Measurements from ENCODE around the gene SELENBP1.
"Not testable (repeated sequence)": the region's sequence is repeated elsewhere in the genome, so short reads cannot be mapped to it uniquely, and the experiment has no call there.

The SELENBP1 gene

GRCh38 chr1:151377150-151377884 lies 4.8 kb upstream of the SELENBP1 start:
- DNase-seq: no peak

GRCh38 chr1:151373196-151373595 lies 691 bp upstream of the SELENBP1 start:
- no peak for DNase-seq

- peak; percentile 70 for DNase-seq
Measured at GRCh38 chr1:151371370-151372057, 991 bp downstream of the SELENBP1 start.

- no peak for DNase-seq
Measured at GRCh38 chr1:151370211-151370911, 2.1 kb downstream of the SELENBP1 start.

GRCh38 chr1:151369621-151370048 lies 2.9 kb downstream of the SELENBP1 start:
- DNase-seq: no peak

GRCh38 chr1:151369302-151369610 lies 3.2 kb downstream of the SELENBP1 start:
- DNase-seq: no peak

- no peak for DNase-seq
Measured at GRCh38 chr1:151368393-151369301, 3.9 kb downstream of the SELENBP1 start.

GRCh38 chr1:151367658-151368392 lies 4.7 kb downstream of the SELENBP1 start:
- no peak for DNase-seq

- no peak for DNase-seq
Measured at GRCh38 chr1:151364996-151365395, 7.5 kb downstream of the SELENBP1 start.

GRCh38 chr1:151362308-151363155 lies 10.0 kb downstream of the SELENBP1 start:
- no peak for DNase-seq

- DNase-seq: no peak
Measured at GRCh38 chr1:151361883-151362282, 10.6 kb downstream of the SELENBP1 start.

- DNase-seq: no peak
Measured at GRCh38 chr1:151356696-151357095, 15.8 kb downstream of the SELENBP1 start.

GRCh38 chr1:151352021-151352718 lies 20.3 kb downstream of the SELENBP1 start:
- DNase-seq: no peak

GRCh38 chr1:151350323-151350722 lies 22.2 kb downstream of the SELENBP1 start:
- not testable (repeated sequence) for DNase-seq

GRCh38 chr1:151347523-151348246 lies 24.8 kb downstream of the SELENBP1 start:
- DNase-seq: no peak

- DNase-seq: peak; percentile 96
Measured at GRCh38 chr1:151346769-151347522, 25.6 kb downstream of the SELENBP1 start, which contains the start of gene RFX5. TSS of gene RFX5 (minus strand) at chr1:151347252. CDS start at chr1:151346320, 932 bp downstream.

GRCh38 chr1:151346082-151346768 lies 26.3 kb downstream of the SELENBP1 start:
- no peak for DNase-seq

GRCh38 chr1:151344291-151344690 lies 28.2 kb downstream of the SELENBP1 start:
- DNase-seq: no peak

Measured in NCI-H2107 (cell line).